BLaER1 treated with 17β-estradiol and CSF1 and Interleukin-3, amounts not matched to agents 10 nM and 100 nM (cell line): ENCODE results near the gene PKLR.
A peak's percentile ranks its signal among the peaks of the same experiment; 100 is the strongest.
"Not testable (repeated sequence)": the region's sequence is repeated elsewhere in the genome, so short reads cannot be mapped to it uniquely, and the experiment has no call there.

Source experiments
- H3K27ac ChIP-seq, 11 experiments: shearing (Covaris generic); formaldehyde crosslinking; 2 replicates each; pipeline ENCODE4 v1.8.1; 2022
- H3K27me3 ChIP-seq, 11 experiments: shearing (Covaris generic); formaldehyde crosslinking; 2 replicates each; pipeline ENCODE4 v1.8.1; 2022
- H3K36me3 ChIP-seq, 11 experiments: shearing (Covaris generic); formaldehyde crosslinking; 2 replicates each; pipeline ENCODE4 v1.8.1; 2022
- H3K4me1 ChIP-seq, 10 experiments: shearing (Covaris generic); formaldehyde crosslinking; 2 replicates each; pipeline ENCODE4 v1.8.1; 2022
- H3K4me2 ChIP-seq, 11 experiments: shearing (Covaris generic); formaldehyde crosslinking; 2 replicates each; pipeline ENCODE4 v1.8.1; 2022
- H3K4me3 ChIP-seq, 10 experiments: shearing (Covaris generic); formaldehyde crosslinking; 2 replicates each; pipeline ENCODE4 v1.8.1; 2022
- H3K9ac ChIP-seq, 11 experiments: shearing (Covaris generic); formaldehyde crosslinking; 2 replicates each; pipeline ENCODE4 v1.8.1; 2022
- H3K9me3 ChIP-seq, 11 experiments: shearing (Covaris generic); formaldehyde crosslinking; replicated peaks in 1 of 11; 2 replicates each; pipeline ENCODE4 v1.8.1; 2022
- H4K20me1 ChIP-seq, 11 experiments: shearing (Covaris generic); formaldehyde crosslinking; 2 replicates each; pipeline ENCODE4 v1.8.1; 2022
- Cebpa-rat ChIP-seq, 11 experiments: shearing (Covaris generic); IDR thresholded peaks; 2 replicates each; pipeline ENCODE4 v1.8.1; 2022

The PKLR gene

DNA sequence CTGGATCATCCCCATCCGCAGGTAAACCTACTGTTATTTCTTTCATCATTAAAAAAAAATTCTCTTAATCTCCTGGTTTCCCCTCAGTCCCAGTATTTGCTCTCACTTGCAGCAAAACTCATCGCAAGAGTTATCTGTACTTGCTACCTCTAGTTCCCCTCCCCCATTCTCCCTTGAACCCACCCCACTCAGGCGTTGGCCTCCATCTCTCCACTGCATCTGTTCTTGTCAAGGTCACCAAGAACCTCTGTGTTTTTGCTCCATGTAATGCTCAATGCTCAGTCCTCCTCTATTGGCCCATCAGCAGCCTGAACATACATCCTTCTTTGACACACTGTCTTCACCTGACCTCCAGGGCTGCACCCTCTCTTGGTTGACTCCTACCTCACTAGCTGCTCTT is 4.6 kb downstream of the PKLR start:
- H3K27ac ChIP-seq: no peak overlapping the region
- TF ChIP-seq Cebpa-rat (IDR thresholded peaks at IDR 0.05): no peak
- no peak overlapping the region for H3K4me3 ChIP-seq
- no peak overlapping the region for H3K9ac ChIP-seq
- peaks cover 18 to 31% (median 24%) of the 10 kb centered on the region in 11 experiments; a peak in 20 of 22 replicates for H3K27me3 ChIP-seq
- H4K20me1 ChIP-seq: no peaks in the 10 kb centered on the region
- H3K4me1 ChIP-seq: peaks cover 0 to 8% (median 3%) of the 10 kb centered on the region in 10 experiments; a peak in 10 of 20 replicates
- no peaks in the 10 kb centered on the region for H3K9me3 ChIP-seq
- no peaks in the 10 kb centered on the region for H3K36me3 ChIP-seq
- H3K4me2 ChIP-seq: no peak overlapping the region

DNA sequence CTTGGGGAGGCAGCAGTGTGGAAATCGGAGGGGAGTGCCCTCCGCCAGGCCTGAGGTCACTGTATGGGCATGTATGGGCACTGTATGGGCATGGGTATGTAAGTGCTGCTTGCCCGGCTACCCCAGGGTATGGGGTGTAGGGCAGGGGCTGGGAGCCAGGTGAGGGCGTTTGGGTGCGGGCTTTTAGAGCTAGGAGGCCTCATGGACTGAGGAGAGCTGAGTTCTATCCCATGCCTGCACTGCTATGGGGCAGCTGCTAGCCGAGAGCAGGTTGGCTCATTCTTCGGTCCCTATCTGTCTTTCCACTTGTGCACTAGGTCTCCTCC is 5.3 kb downstream of the PKLR start:
- no peaks in the 10 kb centered on the region for H3K9me3 ChIP-seq
- H3K36me3 ChIP-seq: no peaks in the 10 kb centered on the region
- H3K4me1 ChIP-seq: peaks cover 0 to 7% (median 0%) of the 10 kb centered on the region in 10 experiments; a peak in 1 of 20 replicates
- H3K4me2 ChIP-seq: no peak overlapping the region
- no peaks in the 10 kb centered on the region for H4K20me1 ChIP-seq
- H3K27ac ChIP-seq: no peak overlapping the region
- peaks cover 18 to 31% (median 24%) of the 10 kb centered on the region in 11 experiments; a peak in 20 of 22 replicates for H3K27me3 ChIP-seq
- TF ChIP-seq Cebpa-rat (IDR thresholded peaks at IDR 0.05): no peak
- no peak overlapping the region for H3K9ac ChIP-seq
- no peak overlapping the region for H3K4me3 ChIP-seq

DNA sequence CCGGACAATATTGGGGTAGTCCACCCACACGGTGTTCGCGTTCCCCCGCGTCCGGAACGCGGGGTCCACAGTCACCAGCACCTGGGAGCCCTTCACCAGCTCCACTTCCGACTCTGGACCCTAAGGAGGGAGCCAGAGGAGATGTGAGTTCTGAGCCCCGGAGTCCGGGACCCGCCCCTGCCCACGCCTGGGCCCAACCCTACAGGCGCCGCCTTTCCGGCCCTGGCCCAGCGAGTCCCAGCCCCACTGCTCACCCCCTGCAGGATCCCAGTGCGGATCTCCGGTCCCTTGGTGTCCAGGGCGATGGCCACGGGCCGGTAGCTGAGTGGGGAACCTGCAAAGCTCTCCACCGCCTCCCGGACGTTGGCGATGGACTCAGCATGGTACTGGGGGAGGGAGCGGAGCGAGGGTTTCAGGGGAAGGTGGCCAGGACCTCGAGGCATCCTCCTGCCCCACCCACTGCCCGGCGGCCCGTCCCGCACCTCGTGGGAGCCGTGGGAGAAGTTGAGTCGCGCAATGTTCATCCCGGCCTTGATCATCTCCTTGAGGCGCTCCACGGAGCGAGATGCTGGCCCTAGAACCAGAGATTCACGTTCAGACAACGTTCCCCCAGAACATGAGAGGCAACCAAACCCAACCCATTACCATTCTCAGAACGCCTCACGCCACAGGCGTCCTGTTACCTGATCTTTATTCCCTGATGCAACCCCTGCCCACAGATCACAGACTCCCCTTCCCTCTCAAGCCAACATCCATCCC is 5.9 kb downstream of the PKLR start:
- no peak for TF ChIP-seq Cebpa-rat (IDR thresholded peaks at IDR 0.05)
- no peaks in the 10 kb centered on the region for H4K20me1 ChIP-seq
- no peak overlapping the region for H3K9ac ChIP-seq
- H3K27me3 ChIP-seq: peaks cover 18 to 31% (median 24%) of the 10 kb centered on the region in 11 experiments; a peak in 20 of 22 replicates
- no peak overlapping the region for H3K4me3 ChIP-seq
- H3K36me3 ChIP-seq: no peaks in the 10 kb centered on the region
- H3K4me1 ChIP-seq: peaks cover 0 to 7% (median 0%) of the 10 kb centered on the region in 10 experiments; a peak in 1 of 20 replicates
- H3K9me3 ChIP-seq: no peaks in the 10 kb centered on the region
- H3K27ac ChIP-seq: no peak overlapping the region
- no peak overlapping the region for H3K4me2 ChIP-seq

DNA sequence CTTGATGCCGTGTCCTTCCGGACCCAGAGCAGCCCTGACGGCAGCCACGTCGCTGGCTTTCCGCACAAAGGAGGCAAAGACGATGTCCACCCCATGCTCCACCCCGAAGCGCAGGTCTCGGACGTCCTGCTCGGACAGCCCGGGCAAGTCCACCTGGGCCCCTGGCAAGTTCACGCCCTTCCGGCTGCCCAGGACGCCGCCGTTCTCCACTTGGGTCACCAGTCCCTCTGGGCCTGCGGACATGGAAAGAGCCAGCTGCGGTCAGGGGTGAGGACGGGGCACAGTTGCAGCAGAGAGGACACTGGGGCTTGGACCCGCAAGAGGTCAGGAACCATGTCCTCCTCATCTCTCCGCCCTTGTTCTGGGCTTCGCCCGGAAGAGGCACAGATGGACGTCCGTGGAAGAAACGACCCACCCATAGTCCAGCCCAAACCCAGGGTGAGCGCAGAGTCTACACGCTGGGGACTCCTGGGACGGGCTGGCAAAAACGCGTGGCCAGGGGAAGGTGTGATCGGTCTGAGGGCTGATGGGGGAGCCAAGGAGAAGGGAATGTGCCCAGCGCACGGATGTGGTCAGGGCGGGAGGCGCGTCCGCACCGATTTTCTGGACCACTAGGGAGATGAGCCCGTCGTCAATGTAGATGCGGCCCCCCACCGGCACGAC is 6.6 kb downstream of the PKLR start:
- Histone ChIP-seq H3K9me3 (no peaks in the 10 kb centered on the region), H4K20me1 (no peaks in the 10 kb centered on the region), H3K4me1 (peaks cover 0 to 7% (median 0%) of the 10 kb centered on the region in 10 experiments; a peak in 1 of 20 replicates), H3K27ac (no peak overlapping the region), H3K27me3 (peaks cover 18 to 31% (median 24%) of the 10 kb centered on the region in 11 experiments; a peak in 20 of 22 replicates), H3K4me3 (no peak overlapping the region), H3K36me3 (no peaks in the 10 kb centered on the region), H3K9ac (no peak overlapping the region), H3K4me2 (no peak overlapping the region)
- no peak for TF ChIP-seq Cebpa-rat (IDR thresholded peaks at IDR 0.05)

DNA sequence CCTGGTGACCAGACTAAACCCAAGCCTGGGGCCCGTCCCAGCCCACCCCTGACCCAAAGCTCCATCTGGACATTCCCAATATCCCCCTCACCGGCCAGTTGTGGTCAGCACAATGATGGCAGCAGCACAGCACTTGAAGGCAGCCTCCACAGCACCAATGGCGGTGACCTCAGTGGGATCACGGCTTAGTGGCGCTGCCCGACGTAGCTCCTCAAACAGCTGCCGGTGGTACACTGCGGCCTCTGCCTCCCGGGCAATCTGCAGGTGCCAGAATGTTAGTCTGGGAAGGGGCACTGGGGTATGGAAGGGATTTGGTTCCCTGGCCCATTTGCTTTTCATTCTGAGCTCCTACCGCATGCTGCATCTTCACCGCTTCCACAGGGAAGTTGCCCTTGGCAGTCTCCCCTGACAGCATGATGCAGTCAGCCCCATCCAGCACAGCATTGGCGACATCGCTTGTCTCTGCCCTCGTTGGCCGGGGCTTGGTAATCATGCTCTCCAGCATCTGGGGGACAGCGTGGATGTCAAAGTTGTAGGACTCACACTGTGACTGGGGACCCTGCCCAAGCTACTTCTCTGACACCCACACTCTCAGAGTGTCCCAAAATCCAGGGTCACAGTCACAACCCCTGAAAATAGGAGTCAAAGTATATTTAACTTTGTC is 8.0 kb downstream of the PKLR start:
- Histone ChIP-seq H3K9me3 (no peaks in the 10 kb centered on the region), H3K4me3 (no peak overlapping the region), H3K4me1 (peaks cover 0 to 7% (median 0%) of the 10 kb centered on the region in 10 experiments; a peak in 1 of 20 replicates), H3K27me3 (peaks cover 18 to 31% (median 24%) of the 10 kb centered on the region in 11 experiments; a peak in 20 of 22 replicates), H4K20me1 (no peaks in the 10 kb centered on the region), H3K27ac (no peak overlapping the region), H3K36me3 (no peaks in the 10 kb centered on the region), H3K4me2 (no peak overlapping the region), H3K9ac (no peak overlapping the region)
- no peak for TF ChIP-seq Cebpa-rat (IDR thresholded peaks at IDR 0.05)

DNA sequence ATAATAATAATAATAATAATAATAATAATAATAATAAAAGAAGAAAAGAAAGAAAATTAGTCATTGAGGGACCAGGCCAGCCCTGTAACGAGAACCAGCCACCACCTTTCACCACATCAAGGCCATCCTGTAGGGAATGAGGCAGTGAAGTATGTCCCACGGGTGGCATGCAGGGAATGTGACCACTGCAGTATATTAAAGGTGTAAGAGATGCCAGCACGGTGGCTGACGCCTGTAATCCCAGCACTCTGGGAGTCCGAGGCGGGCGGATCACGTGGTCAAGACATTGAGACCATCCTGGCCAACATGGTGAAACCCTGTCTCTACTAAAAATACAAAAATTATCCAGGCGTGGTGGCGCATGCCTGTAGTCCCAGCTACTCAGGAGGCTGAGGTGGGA is 10.2 kb downstream of the PKLR start:
- not testable (repeated sequence) for H3K4me1 ChIP-seq, H3K27ac ChIP-seq, H3K9ac ChIP-seq, H3K9me3 ChIP-seq, H3K4me2 ChIP-seq, H4K20me1 ChIP-seq, H3K36me3 ChIP-seq, H3K4me3 ChIP-seq
- peaks cover 18 to 28% (median 21%) of the 10 kb centered on the region in 11 experiments; a peak in 20 of 22 replicates for H3K27me3 ChIP-seq

DNA sequence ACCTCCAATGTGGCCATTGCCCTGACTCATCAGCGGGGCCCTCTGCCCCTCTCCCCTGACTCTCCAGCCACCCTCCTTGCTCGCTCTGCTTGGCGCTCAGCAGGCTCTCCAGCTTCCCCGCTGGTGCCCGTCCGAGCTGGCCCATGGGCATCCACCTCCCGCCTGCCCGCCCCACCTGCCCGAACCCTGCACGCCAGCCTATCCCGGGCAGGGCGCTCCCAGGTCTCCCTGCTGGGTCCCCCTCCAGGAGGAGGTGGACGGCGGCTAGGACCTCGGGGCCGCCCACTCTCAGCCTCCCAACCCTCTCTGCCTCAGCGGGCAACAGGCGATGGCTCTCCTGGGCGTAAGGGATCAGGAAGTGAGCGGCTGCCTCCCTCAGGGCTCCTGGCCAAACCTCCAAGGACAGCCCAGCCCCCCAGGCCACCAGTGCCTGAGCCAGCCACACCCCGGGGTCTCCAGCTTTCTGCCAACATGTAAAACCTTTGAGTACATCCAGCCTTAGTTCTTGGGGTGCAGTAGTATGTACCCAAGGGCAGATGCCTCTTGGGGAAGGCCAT is 13.2 kb downstream of the PKLR start:
- H4K20me1 ChIP-seq: 0 out of 22 replicates have a peak, but pooled peaks cover 0 to 9% (median 0%) of the 10 kb centered on the region in 11 experiments
- H3K4me1 ChIP-seq: no peaks in the 10 kb centered on the region
- no peak overlapping the region for H3K9ac ChIP-seq
- no peaks in the 10 kb centered on the region; a peak in 2 of 22 replicates for H3K36me3 ChIP-seq
- no peaks in the 10 kb centered on the region for H3K9me3 ChIP-seq
- H3K27me3 ChIP-seq: no peaks in the 10 kb centered on the region
- H3K4me2 ChIP-seq: no peak overlapping the region
- H3K27ac ChIP-seq: no peak overlapping the region
- TF ChIP-seq Cebpa-rat (IDR thresholded peaks at IDR 0.05): no peak
- no peak overlapping the region for H3K4me3 ChIP-seq

DNA sequence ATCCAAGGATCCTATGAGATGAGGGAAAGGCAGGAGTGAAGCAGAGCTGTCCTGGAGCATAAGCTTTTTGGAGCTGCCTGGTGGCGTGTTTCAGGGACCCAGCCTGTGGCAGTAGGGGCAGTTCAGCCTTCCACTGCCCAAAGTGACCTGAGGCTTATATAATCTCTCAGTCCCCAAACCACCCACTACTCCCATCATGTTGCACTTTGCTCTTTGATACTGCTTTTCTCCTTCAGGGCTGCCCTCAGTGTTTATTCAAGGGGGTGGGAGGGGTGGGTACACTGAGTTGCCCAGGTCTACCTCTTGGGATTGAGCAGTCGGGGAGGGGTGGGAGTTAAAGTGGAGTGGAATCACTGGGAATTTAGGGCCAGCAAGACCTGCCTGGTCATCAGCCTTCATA is 14.7 kb downstream of the PKLR start:
- no peak overlapping the region for H3K9ac ChIP-seq
- no peak overlapping the region for H3K4me3 ChIP-seq
- no peak overlapping the region for H3K27ac ChIP-seq
- no peaks in the 10 kb centered on the region; a peak in 2 of 22 replicates for H3K36me3 ChIP-seq
- H3K27me3 ChIP-seq: no peaks in the 10 kb centered on the region
- no peak overlapping the region for H3K4me2 ChIP-seq
- H3K4me1 ChIP-seq: no peaks in the 10 kb centered on the region
- no peaks in the 10 kb centered on the region for H3K9me3 ChIP-seq
- no peak for TF ChIP-seq Cebpa-rat (IDR thresholded peaks at IDR 0.05)
- H4K20me1 ChIP-seq: 0 out of 22 replicates have a peak, but pooled peaks cover 0 to 9% (median 0%) of the 10 kb centered on the region in 11 experiments

DNA sequence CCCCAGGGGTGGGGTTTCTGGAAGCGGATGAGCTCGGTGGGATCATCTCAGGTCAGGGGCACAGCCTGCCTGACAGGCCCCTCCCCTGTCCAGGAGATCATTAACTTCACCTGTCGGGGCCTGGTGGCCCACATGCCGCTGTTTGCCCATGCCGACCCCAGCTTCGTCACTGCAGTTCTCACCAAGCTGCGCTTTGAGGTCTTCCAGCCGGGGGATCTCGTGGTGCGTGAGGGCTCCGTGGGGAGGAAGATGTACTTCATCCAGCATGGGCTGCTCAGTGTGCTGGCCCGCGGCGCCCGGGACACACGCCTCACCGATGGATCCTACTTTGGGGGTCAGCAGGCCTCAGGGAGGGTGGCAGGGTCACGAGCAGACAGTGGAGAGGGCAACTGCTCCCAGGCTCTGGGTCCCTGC is 15.6 kb downstream of the PKLR start:
- Histone ChIP-seq H3K9ac (0 out of 22 replicates have a peak overlapping the region, but pooled peaks of 1 of the 11 experiments have one; percentile 5), H3K9me3 (no peaks in the 10 kb centered on the region), H3K4me1 (no peaks in the 10 kb centered on the region), H3K4me3 (no peak overlapping the region), H3K27ac (no peak overlapping the region), H3K27me3 (no peaks in the 10 kb centered on the region), H4K20me1 (0 out of 22 replicates have a peak, but pooled peaks cover 0 to 9% (median 0%) of the 10 kb centered on the region in 11 experiments), H3K36me3 (no peaks in the 10 kb centered on the region; a peak in 2 of 22 replicates), H3K4me2 (no peak overlapping the region)
- no peak for TF ChIP-seq Cebpa-rat (IDR thresholded peaks at IDR 0.05)
